Breast epithelium (tissue), 3 donors: ENCODE results near the gene USP50.

Experiments used
- CTCF ChIP-seq, 3 donors: fragments of 450-650 bp; IDR thresholded peaks; one replicate each; pipeline ENCODE4 v1.5.1; 2016 to 2017; ENCODE audit warnings: antibody characterized with exemption in 3 of 3, mild to moderate bottlenecking in 3 of 3, moderate library complexity in 3 of 3
- POLR2A ChIP-seq: fragments of 450-650 bp; IDR thresholded peaks from one replicate; pipeline ENCODE4 v1.6.1; 2016; ENCODE audit warnings: antibody characterized with exemption, mild to moderate bottlenecking, moderate library complexity
- POLR2AphosphoS5 ChIP-seq, 3 donors: sonication (generic); formaldehyde crosslinking; IDR thresholded peaks; one replicate each; pipeline ENCODE4 v1.6.1; 2017; ENCODE audit warnings: antibody characterized with exemption in 3 of 3

GRCh38 chr15:50558012-50558411 is 11.5 kb upstream of the USP50 start:
- no peak for TF ChIP-seq CTCF (IDR thresholded peaks at IDR 0.05)
- TF ChIP-seq POLR2A, result no peak
- TF ChIP-seq POLR2AphosphoS5 (IDR thresholded peaks at IDR 0.05), result no peak
